Gastrocnemius medialis (tissue), 4 donors: ENCODE measurements around the gene TUBB4B. TPM values are rescaled to one million over a fixed set of nuclear protein-coding genes. Genes with fewer than 3 reads are reported as not detected.
A peak's percentile ranks its signal among the peaks of the same experiment; 100 is the strongest.

Experiments used
- ATAC-seq, 2 donors: fragments of 150-250 bp; one replicate each; pipeline ENCODE4 v1.9.1; 2016
- DNase-seq, 2 donors: peaks; one replicate each; pipeline ENCODE4 v3.0.0-alpha.2; 2019
- H3K27ac ChIP-seq, 4 donors: fragments of 200-600 bp; sonication (generic); 1 replicate in 1 of 4; 2 replicates in 3 of 4; pipeline ENCODE4 v1.5.1; 2016 to 2018; ENCODE audit warnings: mild to moderate bottlenecking in 2 of 4, moderate library complexity in 1 of 4
- H3K27me3 ChIP-seq, 3 donors: fragments of 200-600 bp; sonication (generic) in 2 of 3; 1 replicate in 1 of 3; 2 replicates in 2 of 3; pipeline versions ENCODE4 v1.5.1 to v1.6.0; 2016 to 2019; ENCODE audit warnings: mild to moderate bottlenecking in 1 of 3, moderate library complexity in 1 of 3
- H3K36me3 ChIP-seq, 2 donors: fragments of 200-600 bp; sonication (generic) in 1 of 2; one replicate each; pipeline ENCODE4 v1.5.1; 2017 to 2018
- H3K4me1 ChIP-seq, 2 donors: fragments of 200-600 bp; sonication (generic) in 1 of 2; one replicate each; pipeline ENCODE4 v1.5.1; 2016 to 2017; ENCODE audit warnings: mild to moderate bottlenecking in 2 of 2
- H3K4me3 ChIP-seq, 4 donors: fragments of 200-600 bp; sonication (generic) in 3 of 4; 1 replicate in 1 of 4; 2 replicates in 3 of 4; pipeline ENCODE4 v1.5.1; 2016 to 2019; ENCODE audit warnings: mild to moderate bottlenecking in 2 of 4
- H3K9me3 ChIP-seq, 3 donors: fragments of 200-600 bp; sonication (generic) in 2 of 3; 1 replicate in 1 of 3; 2 replicates in 2 of 3; pipeline ENCODE4 v1.5.1; 2016 to 2019
- POLR2A ChIP-seq, 2 donors: fragments of 450-650 bp; IDR thresholded peaks; one replicate each; pipeline ENCODE4 v1.6.1; 2017; ENCODE audit warnings: antibody characterized with exemption in 2 of 2, mild to moderate bottlenecking in 2 of 2, moderate library complexity in 2 of 2
- in situ Hi-C, 4 donors: fragments of 200-750 bp; cut with MboI; loops; one replicate each; pipeline versions ENCODE4 v1.15.0 to v1.8.0; 2017; ENCODE audit warnings: low sequenced_read_pairs in 4 of 4
- intact Hi-C: fragments of 100-400 bp; cut with DNase I; formaldehyde crosslinking; loops from one replicate; pipeline ENCODE4 v1.15.1; 2023; ENCODE audit warnings: low total_unique reads
- total RNA-seq, 4 donors: library from RNA; depleted of rRNA; stranded (reverse); fragments of >200 nt; gene quantifications; one replicate each; pipeline versions ENCODE4 v1.1.0 to v1.2.3, GENCODE V29; 2016
- TF ChIP-seq, protein P1 (sequence below), 5 experiments: fragments of 450-650 bp in 3 of 5; fragments of 200-600 bp in 2 of 5; sonication (generic) in 2 of 5; IDR thresholded peaks in 4 of 5; conservative IDR thresholded peaks in 1 of 5; 1 replicate in 4 of 5; 2 replicates in 1 of 5; pipeline ENCODE4 v1.5.1; 2016 to 2019; ENCODE audit warnings: antibody characterized with exemption in 5 of 5, mild to moderate bottlenecking in 3 of 5, moderate library complexity in 3 of 5

The TUBB4B gene
- total RNA-seq, 4 donors from 2014 or later = 222 to 495 (median 363) TPM

DNA sequence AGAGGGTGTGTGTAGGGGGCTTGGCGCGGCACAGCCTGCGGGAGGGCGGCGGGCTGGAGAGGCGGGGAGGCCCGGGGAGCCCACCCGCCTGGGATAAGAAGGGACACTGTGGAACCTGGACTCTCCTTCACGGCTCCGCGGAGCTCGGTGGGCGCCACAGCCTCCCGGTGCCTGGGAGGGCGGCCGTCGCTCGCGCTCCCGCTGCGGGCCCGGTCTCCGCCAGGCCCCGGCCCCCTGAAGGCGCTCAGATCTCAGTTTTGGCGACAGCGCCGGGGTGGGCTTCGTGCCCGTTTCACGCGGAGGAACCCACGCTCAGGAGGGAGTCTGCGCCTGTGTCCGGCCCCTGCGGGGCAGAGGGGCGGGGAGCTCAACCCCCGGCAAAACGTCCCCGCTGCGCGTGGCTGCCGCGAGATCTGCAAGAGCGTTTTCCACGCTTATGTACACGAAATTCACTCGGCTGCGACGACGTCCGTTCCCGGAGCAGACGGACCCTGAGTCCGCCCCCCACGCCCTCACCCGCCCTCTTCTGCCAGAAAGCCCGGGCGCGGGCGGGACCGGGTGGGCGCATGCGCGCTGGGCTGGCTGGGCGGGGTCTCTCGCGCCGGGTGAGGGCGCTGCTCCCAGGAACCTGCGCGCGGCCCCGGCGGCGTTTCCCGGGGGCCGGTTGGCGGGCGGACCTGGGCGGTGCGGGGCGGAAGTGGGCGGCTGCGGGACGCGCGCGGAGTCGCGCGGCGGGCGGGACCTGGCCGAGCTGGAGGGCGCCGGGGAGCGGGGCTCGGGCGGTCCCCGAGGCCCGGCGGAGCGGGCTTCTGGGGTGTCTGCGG is 13.7 kb downstream of the TUBB4B start, which contains the start of gene NELFB:
Gene NELFB, plus strand, starts transcription at position 704 of the 824 bp plus-strand sequence.
- intact Hi-C loops (loop anchor here (1.0 kb wide), 2 partner anchors 14 to 32 kb away; partner anchors contain the start of gene TUBB4B), in situ Hi-C loops (no loop called here)
- DNase-seq (peak; percentile 79 to 85), ATAC-seq (peak; percentile 91 to 94)
- Histone ChIP-seq H3K27me3 (no peaks in the 10 kb centered on the region), H3K36me3 (peaks cover 0 to 26% of the 10 kb centered on the region in 2 donors), H3K27ac (peak within 1 kb of the TSS; percentile 68 to 91 (median 81)), H3K9me3 (no peaks in the 10 kb centered on the region), H3K4me3 (peak within 1 kb of the TSS; percentile 77 to 99 (median 92)), H3K4me1 (peaks cover 22 to 29% of the 10 kb centered on the region in 2 donors)
- TF ChIP-seq, protein P1, sequence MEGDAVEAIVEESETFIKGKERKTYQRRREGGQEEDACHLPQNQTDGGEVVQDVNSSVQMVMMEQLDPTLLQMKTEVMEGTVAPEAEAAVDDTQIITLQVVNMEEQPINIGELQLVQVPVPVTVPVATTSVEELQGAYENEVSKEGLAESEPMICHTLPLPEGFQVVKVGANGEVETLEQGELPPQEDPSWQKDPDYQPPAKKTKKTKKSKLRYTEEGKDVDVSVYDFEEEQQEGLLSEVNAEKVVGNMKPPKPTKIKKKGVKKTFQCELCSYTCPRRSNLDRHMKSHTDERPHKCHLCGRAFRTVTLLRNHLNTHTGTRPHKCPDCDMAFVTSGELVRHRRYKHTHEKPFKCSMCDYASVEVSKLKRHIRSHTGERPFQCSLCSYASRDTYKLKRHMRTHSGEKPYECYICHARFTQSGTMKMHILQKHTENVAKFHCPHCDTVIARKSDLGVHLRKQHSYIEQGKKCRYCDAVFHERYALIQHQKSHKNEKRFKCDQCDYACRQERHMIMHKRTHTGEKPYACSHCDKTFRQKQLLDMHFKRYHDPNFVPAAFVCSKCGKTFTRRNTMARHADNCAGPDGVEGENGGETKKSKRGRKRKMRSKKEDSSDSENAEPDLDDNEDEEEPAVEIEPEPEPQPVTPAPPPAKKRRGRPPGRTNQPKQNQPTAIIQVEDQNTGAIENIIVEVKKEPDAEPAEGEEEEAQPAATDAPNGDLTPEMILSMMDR (IDR thresholded peaks at IDR 0.05 in 4 of 5, conservative IDR thresholded peaks at IDR 0.05 in 1 of 5) = peak in 3 of 5 experiments; percentile 8 to 36 (median 28)
- TF ChIP-seq POLR2A (IDR thresholded peaks at IDR 0.05) = peak; percentile 71 to 79

DNA sequence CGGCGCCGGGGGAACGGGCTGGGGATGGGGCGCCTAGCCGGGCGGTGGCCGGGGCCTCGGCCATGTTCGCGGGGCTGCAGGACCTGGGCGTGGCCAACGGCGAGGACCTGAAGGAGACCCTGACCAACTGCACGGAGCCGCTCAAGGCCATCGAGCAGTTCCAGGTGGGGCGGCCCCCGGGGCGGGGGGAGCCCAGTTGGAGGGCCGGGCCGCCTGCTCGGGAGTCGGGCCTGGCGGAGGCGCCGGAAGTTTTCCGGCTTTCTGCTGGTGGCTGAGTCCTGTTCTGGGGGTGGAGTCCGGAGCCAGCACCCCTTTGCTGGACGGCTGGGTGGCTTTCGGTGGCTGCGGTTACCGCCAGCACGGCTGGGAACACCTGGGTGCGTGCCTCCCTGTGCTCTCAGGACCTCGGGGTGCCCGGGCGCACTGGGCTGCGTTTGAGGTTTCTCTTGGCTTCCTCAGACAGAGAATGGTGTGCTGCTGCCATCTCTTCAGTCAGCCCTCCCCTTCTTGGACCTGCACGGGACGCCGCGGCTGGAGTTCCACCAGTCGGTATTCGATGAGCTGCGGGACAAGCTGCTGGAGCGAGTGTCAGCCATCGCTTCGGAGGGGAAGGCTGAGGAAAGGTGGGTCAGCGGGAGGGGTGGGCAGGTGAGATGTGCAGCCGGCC is 14.5 kb downstream of the TUBB4B start:
- ATAC-seq = peak; percentile 50 to 53
- Histone ChIP-seq H3K27me3 (no peaks in the 10 kb centered on the region), H3K4me1 (peaks cover 16 to 24% of the 10 kb centered on the region in 2 donors), H3K27ac (peak overlapping the region; percentile 45 to 89 (median 73)), H3K4me3 (peak overlapping the region; percentile 63 to 97 (median 92)), H3K9me3 (no peaks in the 10 kb centered on the region), H3K36me3 (peaks cover 0 to 26% of the 10 kb centered on the region in 2 donors)
- TF ChIP-seq POLR2A (IDR thresholded peaks at IDR 0.05) = peak in 1 of 2 donors; percentile 2
- TF ChIP-seq, protein P1 (IDR thresholded peaks at IDR 0.05 in 4 of 5, conservative IDR thresholded peaks at IDR 0.05 in 1 of 5) = no peak
- intact Hi-C loops = loop anchor here (1.0 kb wide), 2 partner anchors 14 to 32 kb away; partner anchors contain the start of gene TUBB4B
- in situ Hi-C loops = no loop called here
- no peak for DNase-seq

DNA sequence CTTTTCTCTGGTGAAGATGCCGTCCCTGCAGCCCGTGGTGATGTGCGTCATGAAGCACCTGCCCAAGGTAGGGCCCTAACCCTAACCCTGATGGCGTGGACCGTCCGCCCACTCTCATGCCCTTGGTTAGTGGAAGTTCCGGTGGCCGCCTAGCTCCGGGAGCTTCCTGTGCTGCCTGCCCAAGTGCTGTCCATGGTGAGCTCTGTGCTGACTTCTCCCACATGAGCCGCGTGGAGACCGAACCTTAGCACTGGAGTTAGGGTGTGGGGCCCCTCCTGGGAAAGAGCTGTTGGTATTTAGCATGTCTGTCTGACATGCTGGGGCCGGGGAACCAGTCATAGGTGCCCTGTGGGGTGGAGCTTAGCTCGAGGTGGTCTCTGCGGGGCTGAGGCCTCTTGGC is 15.3 kb downstream of the TUBB4B start:
- intact Hi-C loops = no loop called here
- peak overlapping the region; percentile 63 to 97 (median 92) for H3K4me3 ChIP-seq
- no peak for TF ChIP-seq POLR2A (IDR thresholded peaks at IDR 0.05)
- TF ChIP-seq, protein P1 (IDR thresholded peaks at IDR 0.05 in 4 of 5, conservative IDR thresholded peaks at IDR 0.05 in 1 of 5) = no peak
- ATAC-seq (no peak), DNase-seq (no peak)
- peaks cover 16 to 24% of the 10 kb centered on the region in 2 donors for H3K4me1 ChIP-seq
- no peaks in the 10 kb centered on the region for H3K27me3 ChIP-seq
- in situ Hi-C loops = no loop called here
- peaks cover 0 to 26% of the 10 kb centered on the region in 2 donors for H3K36me3 ChIP-seq
- H3K27ac ChIP-seq = no peak overlapping the region
- H3K9me3 ChIP-seq = no peaks in the 10 kb centered on the region

DNA sequence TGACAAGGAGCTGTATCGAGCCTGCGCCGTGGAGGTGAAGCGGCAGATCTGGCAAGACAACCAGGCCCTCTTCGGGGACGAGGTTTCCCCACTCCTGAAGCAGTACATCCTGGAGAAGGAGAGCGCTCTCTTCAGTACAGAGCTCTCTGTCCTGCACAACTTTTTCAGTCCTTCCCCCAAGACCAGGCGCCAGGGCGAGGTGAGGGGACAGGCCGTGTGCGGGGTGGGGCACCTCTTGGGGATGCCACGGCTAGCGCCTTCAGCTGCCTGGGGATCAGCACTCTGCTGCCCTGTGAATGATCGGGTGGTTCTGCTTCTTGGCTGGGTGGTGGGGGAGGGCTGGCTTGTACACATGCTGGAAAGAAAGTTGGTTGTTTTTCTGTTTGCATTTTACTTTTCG is 15.8 kb downstream of the TUBB4B start:
- no peak for ATAC-seq
- H3K27ac ChIP-seq = no peak overlapping the region

More for the DNA sequence above, 15.8 kb downstream of the TUBB4B start:
- in situ Hi-C loops = no loop called here
- DNase-seq = no peak
- Histone ChIP-seq H3K4me3 (peak overlapping the region in 2 of 4 donors; percentile 63 to 97), H3K9me3 (no peaks in the 10 kb centered on the region), H3K4me1 (peaks cover 16 to 24% of the 10 kb centered on the region in 2 donors), H3K27me3 (no peaks in the 10 kb centered on the region), H3K36me3 (peaks cover 0 to 26% of the 10 kb centered on the region in 2 donors)
- intact Hi-C loops = no loop called here
- TF ChIP-seq POLR2A (IDR thresholded peaks at IDR 0.05) = no peak
- TF ChIP-seq, protein P1 (IDR thresholded peaks at IDR 0.05 in 4 of 5, conservative IDR thresholded peaks at IDR 0.05 in 1 of 5) = no peak
